ENCODE measurements around the gene TMX4. TPM values are rescaled to one million over a fixed set of nuclear protein-coding genes. Genes with fewer than 3 reads are reported as not detected.

The TMX4 gene
- total and polyA plus RNA-seq, 2 of the 4 experiments (the other 2 are of a cell fraction), result 5.4 to 13.6 TPM

DNA sequence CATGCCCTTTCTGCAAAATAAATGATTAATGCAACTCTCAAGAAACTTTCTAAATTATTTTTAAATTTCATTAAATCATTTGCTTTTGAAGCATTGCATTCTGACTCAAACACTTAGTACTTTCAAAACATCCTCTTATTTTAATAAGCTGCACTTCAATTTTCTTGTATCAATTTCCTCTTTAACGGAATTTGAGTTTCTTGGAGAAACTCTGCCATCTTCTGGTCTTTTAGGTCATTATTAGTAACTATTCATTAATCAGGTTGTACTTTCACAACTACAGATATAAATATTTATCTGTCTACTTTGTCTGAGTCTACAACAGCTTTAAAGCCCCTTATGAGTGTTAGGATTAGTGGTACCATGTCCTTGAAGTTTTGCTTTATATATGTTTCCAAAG is 30.2 kb downstream of the TMX4 start:
- Histone ChIP-seq H2AK5ac (ENCODE audit: low read depth, low read length) (no peak overlapping the region), H3K4me2 (ENCODE audit: low read depth, low read length) (no peak overlapping the region), H3K4ac (ENCODE audit: low read depth, low read length) (no peak overlapping the region), H2AK9ac (replicated peaks; ENCODE audit: low read depth, low read length, poor library complexity) (no peak overlapping the region), H3K79me1 (ENCODE audit: low read depth in 1 of 2, low read length in 2 of 2) (no peaks in the 10 kb centered on the region), H2BK20ac (ENCODE audit: low read depth, low read length) (no peak overlapping the region), H3K4me3 (ENCODE audit: insufficient read depth, low read depth, low read length) (no peak overlapping the region), H4K91ac (ENCODE audit: insufficient read depth, low read depth, low read length) (no peak overlapping the region), H2BK15ac (ENCODE audit: low read depth, low read length) (no peak overlapping the region), H4K20me1 (ENCODE audit: insufficient read depth, low read length) (no peaks in the 10 kb centered on the region), H3K27me3 (ENCODE audit: control insufficient read depth, insufficient read depth, low read length) (no peaks in the 10 kb centered on the region), H2BK5ac (ENCODE audit: low read depth, low read length, poor library complexity, severe bottlenecking) (no peak overlapping the region), H3K9me3 (ENCODE audit: control insufficient read depth, insufficient read depth, low read length) (peaks cover 3% of the 10 kb centered on the region), H3K36me3 (ENCODE audit: control insufficient read depth, insufficient read depth, low read length) (peaks cover 2% of the 10 kb centered on the region; the same call in 1 of the 2 replicates), H4K5ac (ENCODE audit: low read depth, low read length) (no peak overlapping the region), H3K4me1 (ENCODE audit: control insufficient read depth, insufficient read depth, low read length) (no peaks in the 10 kb centered on the region), H3K14ac (replicated peaks; ENCODE audit: low read depth, low read length) (no peak overlapping the region), H3K56ac (ENCODE audit: extremely low read depth, insufficient read depth, low read length) (no peak overlapping the region), H3K9me1 (ENCODE audit: insufficient read depth, low read length) (peaks cover 5% of the 10 kb centered on the region; the same call in 1 of the 2 replicates), H3K23ac (ENCODE audit: low read depth, low read length) (no peak overlapping the region), H2BK120ac (ENCODE audit: low read depth, low read length) (no peak overlapping the region), H3K9ac (ENCODE audit: low read depth, low read length) (no peak overlapping the region), H3K18ac (ENCODE audit: low read depth, low read length) (no peak overlapping the region), H3K27ac (ENCODE audit: insufficient read depth, low read length) (no peak overlapping the region), H4K8ac (ENCODE audit: low read depth in 2 of 2, low read length in 2 of 2) (no peak overlapping the region), H2AFZ (replicated peaks; ENCODE audit: low read length, poor library complexity) (no peak overlapping the region)
- BruUV-seq (replicated peaks), result no TSS peak
- no peak for DNase-seq
- in situ Hi-C loops (cut with MboI; ENCODE audit: low sequenced_read_pairs), result no loop called here
- no CpG with 5 or more reads among the region's 1 CpG for WGBS, 2 experiments (ENCODE audit: extremely low coverage in 2 of 2, insufficient read length in 1 of 2)
- POLR2A ChIA-PET (ENCODE audit: unreplicated experiment), result no interaction called here
- TF ChIP-seq FOS (IDR thresholded peaks at IDR 0.05; ENCODE audit: low read depth, low read length), result no peak
- TF ChIP-seq RFX5 (IDR thresholded peaks at IDR 0.05; ENCODE audit: low read depth, low read length), result no peak
- TF ChIP-seq SMC3 (IDR thresholded peaks at IDR 0.05; ENCODE audit: low read depth, low read length), result no peak
- TF ChIP-seq CHD1 (IDR thresholded peaks at IDR 0.05; ENCODE audit: low read depth, low read length), result no peak
- TF ChIP-seq BHLHE40 (IDR thresholded peaks at IDR 0.05; ENCODE audit: low read depth, low read length), result no peak
- TF ChIP-seq CEBPB (IDR thresholded peaks at IDR 0.05; ENCODE audit: low read depth, low read length), result no peak
- no peak for TF ChIP-seq MAZ (IDR thresholded peaks at IDR 0.05; ENCODE audit: borderline replicate concordance, low read depth, low read length)
- no peak for TF ChIP-seq USF2 (IDR thresholded peaks at IDR 0.05; ENCODE audit: low read depth, low read length)
- TF ChIP-seq CTCF (conservative IDR thresholded peaks at IDR 0.05; ENCODE audit: low read depth, low read length), result no peak
- TF ChIP-seq MAFK (IDR thresholded peaks at IDR 0.05; ENCODE audit: low read depth, low read length), result no peak
- no peak for TF ChIP-seq RCOR1 (IDR thresholded peaks at IDR 0.05; ENCODE audit: insufficient replicate concordance, low read length)
- no peak for TF ChIP-seq MXI1 (IDR thresholded peaks at IDR 0.05; ENCODE audit: borderline replicate concordance, low read depth, low read length)
- TF ChIP-seq NFE2L2 (IDR thresholded peaks at IDR 0.05; ENCODE audit: low read depth, low read length), result no peak
- TF ChIP-seq, protein P1, sequence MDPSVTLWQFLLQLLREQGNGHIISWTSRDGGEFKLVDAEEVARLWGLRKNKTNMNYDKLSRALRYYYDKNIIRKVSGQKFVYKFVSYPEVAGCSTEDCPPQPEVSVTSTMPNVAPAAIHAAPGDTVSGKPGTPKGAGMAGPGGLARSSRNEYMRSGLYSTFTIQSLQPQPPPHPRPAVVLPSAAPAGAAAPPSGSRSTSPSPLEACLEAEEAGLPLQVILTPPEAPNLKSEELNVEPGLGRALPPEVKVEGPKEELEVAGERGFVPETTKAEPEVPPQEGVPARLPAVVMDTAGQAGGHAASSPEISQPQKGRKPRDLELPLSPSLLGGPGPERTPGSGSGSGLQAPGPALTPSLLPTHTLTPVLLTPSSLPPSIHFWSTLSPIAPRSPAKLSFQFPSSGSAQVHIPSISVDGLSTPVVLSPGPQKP (IDR thresholded peaks at IDR 0.05; ENCODE audit: borderline replicate concordance, low read depth, low read length), result no peak
- no peak for TF ChIP-seq POLR2A (IDR thresholded peaks at IDR 0.05; ENCODE audit: low read depth, low read length)
- ATAC-seq (ENCODE audit: low read depth), result no peak
- intact Hi-C loops (cut with micrococcal nuclease), result no loop called here
- dilution Hi-C loops (cut with HindIII; ENCODE audit: low sequenced_read_pairs, unreplicated experiment), result no loop called here
- CTCF ChIA-PET, result no interaction called here

Data from IMR-90 (cell line).